HG03558 (cell line): ENCODE data around the gene CDC6.

Experiments
- ATAC-seq: cut with Tn5 transposase; IDR thresholded peaks from one replicate; pipeline ENCODE4 v1.9.1; 2021; ENCODE audit warnings: moderate number of reproducible peaks; ENCODE audit not compliant: unreplicated experiment; ENCODE audit errors: extremely low read depth

Gene CDC6

DNA sequence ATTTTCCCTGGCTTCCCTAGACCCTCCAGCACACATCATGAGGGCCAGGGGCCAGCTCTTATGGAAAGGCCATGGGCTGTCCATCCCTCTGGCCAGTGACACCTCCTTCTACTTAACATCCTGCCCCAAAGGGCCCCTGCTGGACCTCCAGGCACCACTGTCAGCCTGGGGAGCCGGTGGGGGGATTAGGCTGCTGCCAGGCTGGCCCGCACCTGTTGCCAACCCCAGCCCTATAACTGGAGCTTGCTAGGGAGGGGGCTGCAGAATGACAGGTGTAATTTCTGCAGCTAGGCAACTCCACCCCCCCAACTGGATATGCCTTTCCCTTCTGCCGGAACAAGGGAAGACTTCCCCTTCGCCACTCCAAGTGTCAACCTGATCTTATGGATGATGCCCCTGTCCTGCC is 33.8 kb downstream of the CDC6 start:
- ATAC-seq, result no peak

DNA sequence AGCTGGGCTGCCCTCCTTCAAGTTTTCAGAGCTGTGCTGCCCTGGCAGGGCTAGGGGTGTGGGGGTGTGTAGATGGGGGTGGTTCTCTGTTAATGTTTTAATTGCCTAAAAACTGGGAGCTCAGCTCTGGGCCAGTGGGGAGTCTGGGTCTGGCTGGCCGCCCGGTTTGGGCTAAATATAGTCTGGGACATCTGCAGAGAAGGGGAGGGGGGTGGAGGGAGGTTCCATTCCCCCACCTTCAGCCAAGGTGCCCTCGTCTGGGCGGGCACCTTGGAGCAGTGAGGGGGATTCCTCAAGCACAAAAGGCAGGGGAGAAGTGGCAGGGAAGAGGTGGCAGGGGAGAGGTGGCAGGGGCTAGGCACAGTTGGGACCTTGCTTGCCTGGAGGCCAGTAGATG is 34.3 kb downstream of the CDC6 start:
- ATAC-seq, result no peak

DNA sequence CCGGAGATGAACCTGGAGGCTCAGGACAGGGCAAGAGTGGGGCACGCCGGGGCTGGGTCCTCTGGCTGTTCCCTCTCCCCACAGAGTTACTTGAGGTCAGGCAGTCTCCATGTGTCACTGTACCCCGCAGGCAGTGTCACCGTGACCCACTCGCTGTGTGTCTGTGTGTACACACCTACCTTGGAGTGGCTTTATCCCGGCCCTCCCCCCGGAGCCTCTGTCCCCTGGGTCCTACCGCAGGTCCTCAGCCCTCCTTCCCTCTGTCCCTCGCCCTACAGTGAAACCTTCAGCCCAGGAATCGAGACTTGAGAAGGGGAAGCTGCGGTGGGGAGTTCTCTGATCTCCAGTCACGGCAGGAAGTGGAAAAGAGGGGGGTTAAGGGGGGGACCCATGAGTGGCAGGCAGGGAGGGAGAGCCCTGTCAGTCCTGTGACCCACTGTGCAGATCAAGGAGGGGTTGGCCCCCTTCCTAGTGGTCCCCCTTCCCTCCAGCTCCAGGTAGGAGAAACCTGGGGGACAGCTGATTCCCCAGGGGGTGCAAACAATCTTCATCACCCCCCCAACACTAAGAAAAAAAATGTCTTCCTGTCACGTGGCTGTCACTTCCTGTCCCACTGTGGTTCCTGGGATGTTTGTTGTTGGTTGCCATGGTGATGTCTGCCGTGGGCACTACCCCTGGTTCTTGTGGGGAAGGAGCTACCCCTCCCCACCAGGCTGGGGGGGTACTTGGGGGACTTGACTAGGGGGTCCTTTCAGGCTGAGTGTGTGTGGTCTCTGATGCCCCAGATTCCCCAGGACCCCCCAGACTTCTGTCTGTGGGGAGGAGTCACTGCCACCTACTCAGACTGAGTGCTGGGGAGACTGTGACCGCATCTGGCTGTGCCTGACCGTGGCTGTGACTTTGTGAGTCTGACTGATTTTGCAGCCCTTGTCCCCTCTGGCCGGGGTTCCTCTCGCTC is 35.0 kb downstream of the CDC6 start:
- ATAC-seq, result no peak

DNA sequence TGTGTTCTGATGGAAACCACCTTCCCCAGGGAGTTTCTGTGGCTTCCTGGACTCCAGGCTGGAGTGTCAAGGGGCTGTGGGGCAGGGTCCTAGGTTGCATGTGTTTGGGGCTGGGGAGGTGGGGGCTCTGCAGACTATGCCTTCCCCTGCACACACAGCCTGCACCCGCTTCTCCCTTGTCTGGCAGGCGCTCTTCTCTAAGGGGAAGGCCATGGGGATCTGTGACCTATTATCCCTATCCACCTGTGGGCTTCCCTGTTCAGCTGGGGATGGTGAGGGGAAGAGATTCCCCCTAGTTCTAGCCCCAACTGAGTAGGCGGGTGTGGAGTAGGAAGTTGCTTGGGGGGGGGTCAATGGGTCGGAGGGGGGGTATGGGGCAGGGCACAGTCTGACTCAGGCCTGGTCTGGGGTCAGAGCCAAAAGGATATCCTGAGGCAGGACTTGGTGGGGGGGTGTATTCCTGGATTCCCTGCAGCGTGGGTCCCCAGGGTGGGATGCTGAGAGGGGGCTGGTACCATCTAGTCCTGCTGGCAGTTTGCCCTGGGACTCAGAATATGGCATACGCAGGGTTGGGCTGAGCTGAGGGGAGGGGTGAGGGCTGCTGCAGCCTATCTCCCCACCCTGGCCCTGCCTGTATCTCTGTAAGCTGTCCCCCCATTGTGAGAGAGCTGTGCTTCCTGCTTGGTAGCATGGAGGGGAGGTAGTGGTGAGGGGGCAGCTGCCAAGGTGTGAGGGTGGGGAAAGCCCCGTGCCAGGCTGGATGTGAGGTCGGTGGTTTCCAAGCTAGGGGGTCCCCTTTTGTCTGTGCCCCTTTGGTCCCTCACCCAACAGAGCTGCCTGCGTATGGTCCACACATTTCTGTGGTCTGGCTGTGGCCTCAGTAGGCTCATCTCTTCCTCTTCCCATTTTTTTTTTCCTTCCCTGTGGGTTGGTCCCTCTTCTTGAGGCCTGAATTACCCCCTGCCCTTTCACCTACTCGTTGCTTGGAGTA is 36.0 kb downstream of the CDC6 start:
- ATAC-seq, result no peak

DNA sequence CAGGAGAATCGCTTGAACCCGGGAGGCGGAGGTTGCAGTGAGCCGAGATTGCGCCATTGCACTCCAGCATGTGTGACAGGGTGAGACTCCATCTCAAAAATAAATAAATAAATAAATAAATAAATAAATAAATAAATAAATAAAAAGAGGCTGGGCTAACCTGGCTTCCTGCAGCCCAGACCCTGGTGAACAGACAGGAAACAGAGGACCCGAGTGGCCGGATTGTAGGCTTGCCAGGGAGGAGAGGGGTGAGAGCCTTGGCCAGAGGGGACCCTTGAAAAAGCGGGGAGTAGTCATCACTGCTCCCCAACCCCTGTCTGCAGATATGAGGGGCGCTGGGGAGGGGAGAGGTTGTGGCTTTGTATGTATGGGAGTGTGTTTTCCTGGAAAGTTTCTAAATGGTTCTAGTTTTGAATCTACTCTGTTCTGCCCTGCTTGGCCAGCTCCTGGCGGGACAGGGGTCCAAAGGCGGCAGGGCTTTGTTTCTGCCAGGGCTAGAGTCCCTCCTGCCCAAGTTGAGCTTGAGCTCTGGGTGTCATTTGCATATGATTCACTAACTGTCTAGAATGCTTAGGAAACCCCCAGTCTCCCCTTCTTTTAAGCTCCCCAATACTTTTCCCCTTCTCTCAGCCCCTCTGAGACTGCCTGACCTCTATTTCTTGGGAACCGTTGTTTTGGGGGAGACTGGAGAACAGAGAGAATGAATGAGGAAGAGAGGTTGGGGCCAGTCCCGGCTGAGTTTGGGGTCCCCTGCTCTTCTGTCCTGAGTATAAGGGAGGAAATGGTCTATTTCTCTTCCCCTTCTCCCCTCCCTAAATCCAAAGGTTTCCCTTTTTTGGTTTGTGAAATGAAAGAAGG is 37.7 kb downstream of the CDC6 start:
- no peak for ATAC-seq

DNA sequence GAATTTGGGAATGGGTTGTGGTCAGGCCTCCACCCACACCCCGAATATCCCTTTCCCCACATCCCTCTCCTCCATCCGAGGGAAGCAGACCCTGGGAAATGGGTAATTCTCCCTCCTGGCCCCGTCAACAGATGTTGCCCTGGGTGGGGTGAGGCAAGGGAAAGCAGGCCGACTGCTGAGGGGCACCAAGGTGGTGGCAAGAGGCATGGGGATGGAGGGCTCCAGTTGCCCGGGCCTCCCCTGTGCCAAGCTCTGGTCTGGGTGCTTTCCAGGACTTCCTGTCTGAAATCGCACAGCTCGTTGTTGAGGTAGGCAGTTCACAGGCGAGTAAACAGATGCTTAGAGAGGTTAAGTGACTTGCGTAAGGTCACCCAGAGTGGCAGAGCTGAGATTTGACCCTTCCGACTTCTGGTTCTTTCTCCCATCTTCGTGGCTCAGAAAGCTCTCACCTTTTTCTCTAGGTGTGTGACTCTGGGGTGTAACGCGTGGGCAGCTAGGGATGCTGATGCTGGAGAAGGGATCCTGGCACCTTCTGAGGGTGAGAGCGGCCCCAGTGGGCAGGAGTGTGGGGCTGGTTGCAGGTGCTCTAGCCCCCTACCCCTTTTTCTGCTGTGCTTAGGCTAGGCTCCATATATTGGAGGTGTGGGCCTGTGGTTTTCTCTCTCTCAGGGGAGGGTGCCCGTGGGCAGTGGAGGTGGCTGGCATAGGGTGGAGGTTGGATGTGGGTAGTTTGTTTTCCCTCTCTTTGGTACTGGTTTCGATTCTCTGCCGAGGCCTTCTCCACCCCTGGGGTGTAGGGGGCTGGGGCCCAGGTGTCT is 38.5 kb downstream of the CDC6 start:
- no peak for ATAC-seq

DNA sequence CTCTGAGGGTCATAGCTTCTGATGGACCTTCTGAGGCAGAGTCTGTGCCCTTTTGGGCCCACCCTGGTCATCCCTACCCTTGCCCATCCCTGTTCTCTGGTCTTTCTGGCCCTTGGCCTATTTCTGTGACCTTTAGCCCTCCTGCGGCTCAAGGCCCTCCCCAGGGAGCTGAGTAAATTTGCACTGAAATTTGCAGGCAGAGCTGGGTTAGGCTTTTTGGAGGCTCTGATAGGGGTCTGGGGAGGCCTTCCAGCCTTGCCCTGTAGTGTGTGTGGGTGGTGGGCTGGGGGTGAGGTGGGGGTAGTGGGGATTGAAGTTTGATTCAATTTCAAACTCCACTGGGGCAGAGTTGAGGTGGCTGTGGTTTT is 39.1 kb downstream of the CDC6 start:
- ATAC-seq, result no peak

DNA sequence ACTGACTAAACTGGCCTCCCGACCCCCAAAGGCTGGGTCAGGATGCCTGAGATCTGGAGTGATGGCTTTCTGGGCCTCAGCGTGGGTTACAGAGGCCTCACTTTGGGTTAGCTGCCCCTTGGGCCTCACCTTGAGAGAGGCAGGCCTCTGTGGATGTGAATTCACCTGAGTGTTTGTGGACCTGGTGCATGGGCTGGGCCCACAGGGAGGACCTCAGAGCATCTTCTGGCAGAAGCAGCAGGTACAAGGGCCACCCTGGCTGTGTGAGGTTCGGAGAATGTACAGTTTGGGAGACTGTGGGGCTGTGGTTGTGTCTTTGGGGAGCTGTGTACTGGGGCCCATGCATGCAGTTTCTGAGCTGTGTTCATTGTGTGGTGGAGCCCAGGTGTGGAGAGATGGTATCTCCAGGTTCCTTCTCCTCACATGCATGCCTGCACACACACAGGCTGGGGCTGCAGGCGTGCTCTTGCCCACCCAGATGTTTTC is 39.6 kb downstream of the CDC6 start:
- no peak for ATAC-seq

DNA sequence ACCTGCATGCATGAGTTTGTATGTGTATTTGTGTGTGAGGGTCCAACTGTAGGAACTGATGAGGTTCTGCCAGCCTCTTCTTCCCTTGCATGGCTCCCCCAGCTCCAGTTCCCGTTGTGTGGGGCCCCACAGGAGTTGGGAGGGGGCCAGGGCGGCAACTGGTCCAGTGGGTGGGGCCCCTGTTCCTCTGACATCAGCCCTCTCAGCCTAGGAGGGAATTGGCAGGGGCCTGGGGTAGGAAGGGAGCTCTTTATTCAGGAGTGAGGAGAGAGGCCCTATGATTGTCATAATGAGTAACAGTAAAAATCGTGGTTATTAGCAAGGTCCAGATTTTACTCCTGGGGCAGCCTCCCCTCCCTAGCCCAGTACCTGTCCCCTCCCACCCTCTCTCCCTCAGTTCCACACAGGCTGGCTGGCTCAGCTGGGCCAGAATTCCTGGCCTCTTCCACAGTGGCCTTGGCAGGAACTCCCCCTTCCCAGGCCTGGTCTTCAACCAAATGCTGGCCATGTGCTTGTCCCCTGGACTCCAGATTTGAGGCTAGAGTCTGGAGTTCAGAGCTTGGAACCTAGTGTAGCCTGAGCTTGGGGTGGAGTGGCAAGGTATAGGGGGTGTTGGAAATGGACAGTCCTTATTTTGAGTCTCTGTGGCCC is 40.2 kb downstream of the CDC6 start:
- no peak for ATAC-seq

DNA sequence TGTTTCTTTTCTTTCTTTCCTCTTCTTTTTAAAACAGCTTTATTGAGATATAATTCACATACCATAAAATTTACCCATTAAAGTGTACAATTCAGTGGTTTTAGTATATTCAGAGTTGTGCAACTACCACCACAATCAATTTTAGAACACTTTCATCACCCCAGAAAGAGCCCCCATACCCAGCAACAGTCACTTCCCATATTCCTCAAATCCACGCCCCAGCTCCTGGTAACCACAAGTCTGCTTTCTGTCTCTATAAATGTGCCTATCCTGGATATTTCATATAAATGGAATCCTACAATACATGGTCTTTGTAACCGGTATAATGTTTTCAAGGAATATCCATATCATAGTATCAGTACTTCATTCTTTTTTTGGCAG is 40.7 kb downstream of the CDC6 start:
- ATAC-seq, result no peak

DNA sequence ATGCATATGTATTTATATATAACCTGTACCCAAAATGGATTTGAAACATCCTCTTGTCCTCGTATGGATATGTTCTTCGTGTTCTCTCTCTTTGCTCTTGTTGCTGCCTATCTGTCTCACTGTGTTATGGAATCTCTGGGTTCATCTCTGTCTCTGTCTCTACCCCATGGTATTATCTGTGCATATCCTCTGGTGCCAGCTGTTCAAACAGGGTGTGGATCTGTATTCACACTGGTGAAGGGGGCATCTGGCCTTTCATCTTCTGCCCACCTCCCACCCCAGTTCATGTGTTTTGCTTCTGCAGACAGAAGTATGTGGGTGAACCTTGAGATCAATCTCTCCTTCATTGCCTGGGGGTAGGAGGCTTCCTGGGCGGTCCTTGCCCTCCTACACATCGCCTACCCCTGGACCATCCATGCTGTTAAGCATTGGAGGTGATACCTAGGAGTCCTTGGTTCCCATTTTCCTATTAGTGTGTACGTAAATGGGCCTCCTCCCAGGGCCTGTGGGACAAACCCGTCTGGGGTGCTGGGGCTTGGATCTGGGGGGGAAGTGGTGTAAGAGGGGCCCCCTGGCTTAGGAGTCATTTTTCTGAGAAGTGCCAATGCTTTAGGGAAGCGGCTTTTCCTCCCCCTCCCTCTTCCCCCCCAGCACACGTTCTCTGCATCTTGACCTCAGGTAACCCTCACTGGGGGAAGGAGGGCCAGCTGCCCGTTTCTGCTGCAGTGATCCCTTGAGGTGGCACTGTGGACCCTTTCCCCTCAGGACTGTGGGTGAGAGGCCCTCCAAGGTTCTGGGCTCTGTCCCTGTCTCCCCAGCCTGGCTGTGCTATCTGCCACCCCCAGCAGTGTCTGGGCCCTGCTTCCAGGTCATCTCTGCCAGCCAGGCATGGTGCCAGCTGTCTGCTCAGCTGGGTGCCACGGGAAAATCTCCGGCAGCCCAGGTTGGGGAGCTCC is 42.4 kb downstream of the CDC6 start:
- no peak for ATAC-seq

DNA sequence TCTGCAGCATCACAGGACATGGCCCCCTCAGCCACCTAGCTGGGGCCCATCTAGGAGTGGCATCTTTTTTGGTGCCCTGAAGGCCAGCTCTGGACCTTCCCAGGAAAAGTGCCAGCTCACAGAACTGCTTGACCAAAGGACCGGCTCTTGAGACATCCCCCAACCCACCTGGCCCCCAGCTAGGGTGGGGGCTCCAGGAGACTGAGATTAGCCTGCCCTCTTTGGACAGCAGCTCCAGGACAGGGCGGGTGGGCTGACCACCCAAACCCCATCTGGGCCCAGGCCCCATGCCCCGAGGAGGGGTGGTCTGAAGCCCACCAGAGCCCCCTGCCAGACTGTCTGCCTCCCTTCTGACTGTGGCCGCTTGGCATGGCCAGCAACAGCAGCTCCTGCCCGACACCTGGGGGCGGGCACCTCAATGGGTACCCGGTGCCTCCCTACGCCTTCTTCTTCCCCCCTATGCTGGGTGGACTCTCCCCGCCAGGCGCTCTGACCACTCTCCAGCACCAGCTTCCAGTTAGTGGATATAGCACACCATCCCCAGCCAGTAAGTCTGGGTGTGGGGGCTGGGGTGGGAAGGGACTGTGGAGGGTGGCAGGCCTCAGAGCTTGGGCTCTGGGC is 43.3 kb downstream of the CDC6 start:
- no peak for ATAC-seq

DNA sequence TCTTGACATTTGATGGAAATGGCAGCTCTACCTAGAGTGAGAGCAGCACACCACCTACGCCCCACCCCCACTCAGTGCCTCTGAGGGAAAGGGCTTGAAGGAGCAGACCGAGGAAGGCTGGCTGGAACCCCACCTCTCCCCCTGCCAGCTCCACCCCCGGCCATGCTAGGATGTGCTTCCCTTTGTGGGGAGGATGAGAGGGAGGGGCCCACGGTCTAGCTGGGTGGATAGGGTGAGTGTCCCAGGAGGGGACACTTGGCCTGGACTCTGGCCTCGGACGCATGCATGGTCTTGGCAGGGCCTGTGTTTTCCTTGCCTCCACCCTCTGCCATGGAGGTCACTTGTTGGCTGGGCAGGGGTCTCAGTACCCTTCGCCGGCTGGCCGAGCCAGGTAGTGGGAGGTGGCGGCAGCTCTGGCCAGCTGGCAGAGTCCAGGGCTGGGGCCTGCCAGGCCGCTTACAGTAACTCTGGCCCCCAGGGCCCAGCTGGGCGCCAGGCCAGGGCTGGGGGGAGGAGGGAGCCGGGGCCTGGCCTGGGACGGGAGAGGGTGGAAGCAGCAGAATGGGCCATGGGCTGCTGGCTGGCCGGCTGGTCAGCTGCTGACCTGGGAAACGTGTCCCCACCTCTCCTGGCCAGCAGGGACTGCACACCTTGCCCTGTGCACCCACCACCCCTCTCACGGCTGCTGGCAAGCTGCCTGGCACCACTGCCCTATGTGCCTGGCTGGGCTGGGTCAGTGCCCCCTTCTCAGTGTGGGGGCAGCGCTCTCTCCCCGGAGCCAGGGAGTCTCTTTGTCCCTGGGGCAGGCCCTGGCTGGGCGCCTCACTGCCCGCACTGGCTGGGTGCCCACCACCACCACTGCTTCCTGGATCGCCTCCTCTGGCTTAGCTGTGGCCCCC is 44.3 kb downstream of the CDC6 start:
- ATAC-seq, result no peak

DNA sequence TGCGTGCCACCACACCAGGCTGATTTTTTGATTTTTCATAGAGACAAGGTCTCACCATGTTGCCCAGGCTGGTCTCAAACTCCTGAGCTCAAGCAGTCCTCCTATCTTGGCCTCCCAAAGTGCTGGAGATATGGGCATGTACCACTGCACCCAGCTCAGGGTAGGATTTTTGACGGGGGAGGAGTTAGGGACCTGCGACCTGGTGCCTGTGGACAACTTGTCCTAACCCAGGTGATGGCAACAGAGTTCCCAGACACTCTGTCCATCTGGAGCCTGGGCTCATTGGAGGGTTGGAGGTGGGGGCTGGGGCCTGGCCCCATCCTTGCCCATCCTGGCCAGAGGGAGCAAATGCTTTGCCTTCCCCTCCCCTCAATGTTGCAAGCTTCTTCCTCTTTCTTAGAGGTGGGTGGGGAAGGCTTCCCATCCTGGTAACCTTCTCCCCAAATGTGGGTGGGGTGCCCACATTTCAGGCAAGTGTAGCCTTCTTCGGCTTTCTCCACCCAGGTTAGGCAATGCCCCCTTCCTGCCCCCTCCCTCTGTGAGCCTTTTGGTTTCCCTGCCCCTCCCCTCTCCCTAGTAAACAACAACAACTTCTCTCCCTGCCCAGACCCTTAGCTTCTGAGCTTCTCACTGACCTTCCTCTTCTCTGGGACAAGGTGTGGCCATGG is 46.2 kb downstream of the CDC6 start:
- no peak for ATAC-seq

DNA sequence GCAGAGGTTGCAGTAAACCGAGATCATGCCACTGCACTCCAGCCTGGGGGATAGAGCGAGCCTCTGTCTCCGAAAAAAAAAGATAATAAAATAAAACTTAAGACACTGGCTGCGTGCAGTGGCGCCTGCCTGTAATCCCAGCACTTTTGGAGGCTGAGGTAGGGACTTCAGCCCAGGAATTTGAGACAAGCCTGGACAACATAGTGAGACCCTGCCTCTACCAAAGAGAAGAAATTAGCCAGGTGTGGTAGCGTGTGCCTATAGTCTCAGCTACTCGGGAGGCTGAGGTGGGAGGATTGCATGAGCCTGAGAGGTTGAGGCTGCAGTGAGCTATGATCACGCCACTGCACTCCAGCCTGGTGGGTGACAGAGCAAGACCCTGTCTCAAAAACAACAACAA is 47.9 kb downstream of the CDC6 start:
- ATAC-seq, result no peak

DNA sequence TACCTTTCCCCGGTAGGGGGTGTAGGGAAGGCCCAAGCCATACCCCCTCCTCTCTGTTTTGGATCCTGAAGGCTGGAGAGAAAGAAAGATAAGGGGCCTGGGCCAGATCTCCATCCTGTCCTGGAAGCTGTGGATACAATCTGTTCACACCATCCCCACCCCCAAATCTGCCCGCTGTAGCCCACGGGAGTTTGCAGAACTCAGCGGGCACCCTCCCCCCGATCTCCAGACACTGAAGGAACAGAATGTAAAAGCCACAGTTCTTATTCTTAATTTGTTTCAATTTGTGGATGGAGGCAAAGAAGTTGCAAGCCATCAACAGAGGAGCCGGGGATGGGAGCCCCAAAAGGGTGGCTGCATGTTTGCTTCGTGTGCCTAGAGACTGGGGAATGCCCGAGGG is 49.7 kb downstream of the CDC6 start:
- ATAC-seq, result no peak
